ENCODE results near the gene CES5A.
"Not testable (repeated sequence)": the region's sequence is repeated elsewhere in the genome, so short reads cannot be mapped to it uniquely, and the experiment has no call there.

GRCh38 chr16:55835173-55835572 is 40.0 kb downstream of the CES5A start:
- TF ChIP-seq, protein P1, sequence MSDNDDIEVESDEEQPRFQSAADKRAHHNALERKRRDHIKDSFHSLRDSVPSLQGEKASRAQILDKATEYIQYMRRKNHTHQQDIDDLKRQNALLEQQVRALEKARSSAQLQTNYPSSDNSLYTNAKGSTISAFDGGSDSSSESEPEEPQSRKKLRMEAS (IDR thresholded peaks at IDR 0.05) = not testable (repeated sequence)
- TF ChIP-seq, protein P2, sequence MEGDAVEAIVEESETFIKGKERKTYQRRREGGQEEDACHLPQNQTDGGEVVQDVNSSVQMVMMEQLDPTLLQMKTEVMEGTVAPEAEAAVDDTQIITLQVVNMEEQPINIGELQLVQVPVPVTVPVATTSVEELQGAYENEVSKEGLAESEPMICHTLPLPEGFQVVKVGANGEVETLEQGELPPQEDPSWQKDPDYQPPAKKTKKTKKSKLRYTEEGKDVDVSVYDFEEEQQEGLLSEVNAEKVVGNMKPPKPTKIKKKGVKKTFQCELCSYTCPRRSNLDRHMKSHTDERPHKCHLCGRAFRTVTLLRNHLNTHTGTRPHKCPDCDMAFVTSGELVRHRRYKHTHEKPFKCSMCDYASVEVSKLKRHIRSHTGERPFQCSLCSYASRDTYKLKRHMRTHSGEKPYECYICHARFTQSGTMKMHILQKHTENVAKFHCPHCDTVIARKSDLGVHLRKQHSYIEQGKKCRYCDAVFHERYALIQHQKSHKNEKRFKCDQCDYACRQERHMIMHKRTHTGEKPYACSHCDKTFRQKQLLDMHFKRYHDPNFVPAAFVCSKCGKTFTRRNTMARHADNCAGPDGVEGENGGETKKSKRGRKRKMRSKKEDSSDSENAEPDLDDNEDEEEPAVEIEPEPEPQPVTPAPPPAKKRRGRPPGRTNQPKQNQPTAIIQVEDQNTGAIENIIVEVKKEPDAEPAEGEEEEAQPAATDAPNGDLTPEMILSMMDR (IDR thresholded peaks at IDR 0.05; ENCODE audit: control extremely low read depth in 1 of 3, insufficient read depth in 1 of 3, low read depth in 1 of 3, low read length in 3 of 3) = not testable (repeated sequence)
- not testable (repeated sequence) for TF ChIP-seq POLR2AphosphoS5 (IDR thresholded peaks at IDR 0.05; ENCODE audit: low read depth, low read length); POLR2A (IDR thresholded peaks at IDR 0.05; ENCODE audit: control extremely low read depth in 1 of 2, low read depth in 2 of 2, low read length in 2 of 2); EZH2 (IDR thresholded peaks at IDR 0.05; ENCODE audit: low read depth, low read length, severe bottlenecking); EP300 (IDR thresholded peaks at IDR 0.05; ENCODE audit: borderline replicate concordance in 1 of 2, low read depth in 2 of 2, low read length in 2 of 2); RFX5 (IDR thresholded peaks at IDR 0.05; ENCODE audit: borderline replicate concordance, low read depth, low read length); ZNF274 (IDR thresholded peaks at IDR 0.05; ENCODE audit: borderline replicate concordance, extremely low read depth, low read length)

Data from H1 (cell line).